ENCODE data around the gene PLAU.
A peak's percentile ranks its signal among the peaks of the same experiment; 100 is the strongest.

The PLAU gene

GRCh38 chr10:73899423-73899822, 11.5 kb upstream of the PLAU start:
- no peak for DNase-seq (ENCODE audit: low spot score)
- H3K4me3 ChIP-seq: no peak overlapping the region
- TF ChIP-seq, protein P1, sequence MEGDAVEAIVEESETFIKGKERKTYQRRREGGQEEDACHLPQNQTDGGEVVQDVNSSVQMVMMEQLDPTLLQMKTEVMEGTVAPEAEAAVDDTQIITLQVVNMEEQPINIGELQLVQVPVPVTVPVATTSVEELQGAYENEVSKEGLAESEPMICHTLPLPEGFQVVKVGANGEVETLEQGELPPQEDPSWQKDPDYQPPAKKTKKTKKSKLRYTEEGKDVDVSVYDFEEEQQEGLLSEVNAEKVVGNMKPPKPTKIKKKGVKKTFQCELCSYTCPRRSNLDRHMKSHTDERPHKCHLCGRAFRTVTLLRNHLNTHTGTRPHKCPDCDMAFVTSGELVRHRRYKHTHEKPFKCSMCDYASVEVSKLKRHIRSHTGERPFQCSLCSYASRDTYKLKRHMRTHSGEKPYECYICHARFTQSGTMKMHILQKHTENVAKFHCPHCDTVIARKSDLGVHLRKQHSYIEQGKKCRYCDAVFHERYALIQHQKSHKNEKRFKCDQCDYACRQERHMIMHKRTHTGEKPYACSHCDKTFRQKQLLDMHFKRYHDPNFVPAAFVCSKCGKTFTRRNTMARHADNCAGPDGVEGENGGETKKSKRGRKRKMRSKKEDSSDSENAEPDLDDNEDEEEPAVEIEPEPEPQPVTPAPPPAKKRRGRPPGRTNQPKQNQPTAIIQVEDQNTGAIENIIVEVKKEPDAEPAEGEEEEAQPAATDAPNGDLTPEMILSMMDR (IDR thresholded peaks at IDR 0.05): no peak
- peak overlapping the region in 1 of 2 donors; percentile 26 for H3K27ac ChIP-seq

GRCh38 chr10:73900064-73900463, 10.9 kb upstream of the PLAU start:
- DNase-seq (ENCODE audit: low spot score): no peak
- TF ChIP-seq, protein P1 (IDR thresholded peaks at IDR 0.05): no peak
- Histone ChIP-seq H3K4me3 (no peak overlapping the region), H3K27ac (peak overlapping the region in 1 of 2 donors; percentile 26)

- H3K4me3 ChIP-seq: no peak overlapping the region
- H3K27ac ChIP-seq: no peak overlapping the region
- no peak for DNase-seq (ENCODE audit: low spot score)
- TF ChIP-seq, protein P1 (IDR thresholded peaks at IDR 0.05): no peak
These were observed 9.7 kb upstream of the PLAU start for GRCh38 chr10:73901261-73901660.

- DNase-seq (ENCODE audit: low spot score): no peak
- TF ChIP-seq, protein P1 (IDR thresholded peaks at IDR 0.05): no peak
- H3K27ac ChIP-seq: no peak overlapping the region
These were observed 8.6 kb upstream of the PLAU start for GRCh38 chr10:73902351-73902750.

GRCh38 chr10:73905256-73906020, 5.5 kb upstream of the PLAU start:
- Histone ChIP-seq H3K4me3 (no peak overlapping the region), H3K27ac (peak overlapping the region; percentile 83 to 85)
- TF ChIP-seq, protein P1 (IDR thresholded peaks at IDR 0.05): no peak
- no peak for DNase-seq (ENCODE audit: low spot score)

More at GRCh38 chr10:73902351-73902750, 8.6 kb upstream of the PLAU start:
- H3K4me3 ChIP-seq: no peak overlapping the region

GRCh38 chr10:73906524-73907447, 4.1 kb upstream of the PLAU start:
- DNase-seq (ENCODE audit: low spot score): peak; percentile 92
- H3K4me3 ChIP-seq: peak overlapping the region; percentile 27
- H3K27ac ChIP-seq: peak overlapping the region; percentile 83 to 85
- TF ChIP-seq, protein P1 (IDR thresholded peaks at IDR 0.05): no peak

All from coronary artery (tissue), 2 donors.